Pancreas (tissue), 10 donors: ENCODE measurements around the gene PIK3C2B. TPM values are rescaled to one million over a fixed set of nuclear protein-coding genes. Genes with fewer than 3 reads are reported as not detected.

ENCODE experiments used
- ATAC-seq, 4 donors: fragments of 200-7000 bp; cut with Tn5 transposase; one replicate each; pipeline versions ENCODE4 v1.8.0 to v1.9.1; 2020; ENCODE audit warnings: mild to moderate bottlenecking in 4 of 4, moderate library complexity in 4 of 4
- DNase-seq, 6 donors: peaks; one replicate each; pipeline ENCODE4 v3.0.0-alpha.2; 2020
- FAIRE-seq: peaks from 2 replicates; lab custom pipeline; 2012; peaks lifted over from hg19 to GRCh38; lab: Jason Lieb, UNC
- H3K27ac ChIP-seq, 4 donors: fragments of 200-600 bp; sonication (generic); 1 replicate in 3 of 4; 2 replicates in 1 of 4; pipeline versions ENCODE4 v1.5.0 to v1.8.0; 2020
- H3K27me3 ChIP-seq, 4 donors: fragments of 200-600 bp; one replicate each; pipeline ENCODE4 v1.8.0; 2021
- H3K36me3 ChIP-seq, 3 donors: fragments of 200-600 bp; sonication (generic) in 1 of 3; one replicate each; pipeline versions ENCODE4 v1.5.0 to v1.8.0; 2020 to 2021
- H3K4me1 ChIP-seq, 3 donors: fragments of 200-600 bp; one replicate each; pipeline ENCODE4 v1.8.0; 2021
- H3K4me3 ChIP-seq, 4 donors: fragments of 200-600 bp; sonication (generic) in 2 of 4; one replicate each; pipeline versions ENCODE4 v1.5.0 to v1.8.0; 2020 to 2021
- H3K9me3 ChIP-seq, 4 donors: fragments of 200-600 bp; one replicate each; pipeline ENCODE4 v1.8.0; 2021
- WGBS, 2 donors: extraction: QIAGEN DNeasy Blood & Tissue Kit; methylation state at CpG; one replicate each; pipeline ENCODE4 v1.1.7; 2013; 5-methylcytosine and 5-hydroxymethylcytosine counted together
- intact Hi-C, 3 donors: fragments of 100-400 bp; cut with DNase I; formaldehyde crosslinking; loops; one replicate each; pipeline versions ENCODE4 v1.11.1 to v1.14.2; 2022
- polyA plus RNA-seq, 2 donors: library from polyadenylated mRNA; stranded (reverse); fragments of 200-250 nt; gene quantifications; one replicate each; pipeline ENCODE4 v1.2.3, GENCODE V29; 2013
- total RNA-seq, 6 donors: library from RNA; stranded (reverse); fragmentation: NEBNext Ultra II Directional in 4 of 6; extraction: Animal tissue kit (Norgen Biotek cat#: 25700) in 4 of 6; gene quantifications; one replicate each; pipeline versions ENCODE4 v1.2.1 to v1.2.4, GENCODE V29; 2021 to 2023
- TF ChIP-seq, protein P1 (sequence below), 4 donors: fragments of 200-600 bp; sonication (generic) in 3 of 4; IDR thresholded peaks; one replicate each; pipeline versions ENCODE4 v1.5.0 to v1.8.0; 2021; ENCODE audit warnings: antibody characterized with exemption in 4 of 4
- donor health status: healthy with polysubstance abuse.
- donor health status: DM: no; HTN: no; CAD: no; lungs with moderate emphysema.
- donor health status: DM: no; HTN: no; CAD: no.
- donor health status: control.
- donor health status: control.
- donor health status: Bipolar disorder and iron deficiency.
- donor health status: DM: yes; HTN: yes; CAD: no.
- donor health status: DM: no; HTN: no; CAD: no.
- donor health status: DM: no; HTN: no; CAD: no.
- donor health status: DM: yes; HTN: yes; CAD: no.

The PIK3C2B gene
- total and polyA plus RNA-seq, 8 donors: 5.4 to 17.5 (median 9.7) TPM

DNA sequence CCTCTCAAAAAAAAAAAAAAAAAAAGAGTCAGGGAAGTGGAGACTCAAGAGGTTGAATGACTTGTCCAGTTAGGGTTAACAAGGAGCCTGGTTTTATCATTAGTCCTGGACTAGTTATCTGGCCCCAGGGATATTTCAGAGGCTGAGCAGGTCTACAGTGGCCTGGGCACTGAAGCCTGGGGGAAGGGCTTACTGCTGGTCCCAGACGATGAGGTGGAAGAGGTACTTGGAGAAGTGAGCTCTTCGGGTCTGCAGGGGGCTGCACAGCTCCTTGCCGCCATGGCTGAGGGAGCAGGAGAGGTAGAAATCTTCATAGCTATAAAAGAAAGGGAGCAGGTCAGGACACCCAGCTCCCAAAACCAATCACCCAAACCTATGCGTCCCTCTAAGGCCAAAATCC lies 40.1 kb downstream of the PIK3C2B start:
- H3K36me3 ChIP-seq: peaks cover 0 to 5% (median 5%) of the 10 kb centered on the region in 3 donors
- ATAC-seq (no peak), FAIRE-seq (no peak), DNase-seq (no peak)
- no peak overlapping the region for H3K27ac ChIP-seq
- no peaks in the 10 kb centered on the region for H3K4me1 ChIP-seq
- no peak overlapping the region for H3K4me3 ChIP-seq
- H3K27me3 ChIP-seq: no peaks in the 10 kb centered on the region
- intact Hi-C loops: loop anchor here in 1 of 3 donors (5.0 kb wide), 1 partner anchor 43 kb away; no protein-coding TSS in a partner anchor
- TF ChIP-seq, protein P1, sequence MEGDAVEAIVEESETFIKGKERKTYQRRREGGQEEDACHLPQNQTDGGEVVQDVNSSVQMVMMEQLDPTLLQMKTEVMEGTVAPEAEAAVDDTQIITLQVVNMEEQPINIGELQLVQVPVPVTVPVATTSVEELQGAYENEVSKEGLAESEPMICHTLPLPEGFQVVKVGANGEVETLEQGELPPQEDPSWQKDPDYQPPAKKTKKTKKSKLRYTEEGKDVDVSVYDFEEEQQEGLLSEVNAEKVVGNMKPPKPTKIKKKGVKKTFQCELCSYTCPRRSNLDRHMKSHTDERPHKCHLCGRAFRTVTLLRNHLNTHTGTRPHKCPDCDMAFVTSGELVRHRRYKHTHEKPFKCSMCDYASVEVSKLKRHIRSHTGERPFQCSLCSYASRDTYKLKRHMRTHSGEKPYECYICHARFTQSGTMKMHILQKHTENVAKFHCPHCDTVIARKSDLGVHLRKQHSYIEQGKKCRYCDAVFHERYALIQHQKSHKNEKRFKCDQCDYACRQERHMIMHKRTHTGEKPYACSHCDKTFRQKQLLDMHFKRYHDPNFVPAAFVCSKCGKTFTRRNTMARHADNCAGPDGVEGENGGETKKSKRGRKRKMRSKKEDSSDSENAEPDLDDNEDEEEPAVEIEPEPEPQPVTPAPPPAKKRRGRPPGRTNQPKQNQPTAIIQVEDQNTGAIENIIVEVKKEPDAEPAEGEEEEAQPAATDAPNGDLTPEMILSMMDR (IDR thresholded peaks at IDR 0.05): no peak
- WGBS, 2 donors: 93% methylated on average over 4 of the region's 4 CpGs
- H3K9me3 ChIP-seq: no peaks in the 10 kb centered on the region

DNA sequence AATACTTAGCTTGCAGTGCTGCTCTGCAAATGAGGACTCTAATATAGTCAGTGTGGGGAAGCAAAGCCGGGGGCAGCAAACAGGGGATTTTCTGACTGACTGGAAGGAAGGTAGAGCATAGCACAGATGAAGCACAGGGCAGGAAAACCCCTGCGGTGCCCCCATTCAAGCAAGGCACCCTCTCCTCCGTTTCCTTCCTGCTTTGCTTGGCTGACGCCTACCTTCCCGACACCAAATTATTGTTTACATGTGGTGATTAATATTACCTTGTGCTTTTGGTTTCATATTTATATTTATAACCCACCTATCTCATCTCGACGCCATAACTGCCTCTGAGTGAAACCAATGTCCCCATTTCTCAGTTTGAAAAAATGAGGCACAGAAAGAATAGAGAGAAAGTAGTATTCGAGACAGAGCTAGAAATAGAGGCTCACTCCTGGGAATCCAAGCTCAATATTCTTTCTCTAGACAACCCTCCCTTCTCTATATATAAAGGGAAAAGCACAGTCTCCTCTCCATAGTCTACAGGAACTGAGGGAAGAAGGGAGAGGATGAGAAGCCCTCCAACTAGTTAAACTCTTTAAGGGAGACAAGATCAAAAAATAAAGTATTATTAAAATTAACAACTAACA lies 41.3 kb downstream of the PIK3C2B start:
- WGBS, 2 donors: 86% methylated on average over 8 of the region's 8 CpGs
- Histone ChIP-seq H3K9me3 (no peaks in the 10 kb centered on the region), H3K27ac (no peak overlapping the region), H3K36me3 (peaks cover 0 to 5% (median 0%) of the 10 kb centered on the region in 3 donors), H3K4me1 (no peaks in the 10 kb centered on the region), H3K4me3 (no peak overlapping the region), H3K27me3 (no peaks in the 10 kb centered on the region)
- intact Hi-C loops: loop anchor here in 1 of 3 donors (5.0 kb wide), 1 partner anchor 44 kb away; no protein-coding TSS in a partner anchor
- TF ChIP-seq, protein P1 (IDR thresholded peaks at IDR 0.05): no peak
- no peak for FAIRE-seq
- no peak for DNase-seq
- ATAC-seq: peak in 1 of 4 donors; percentile 17

DNA sequence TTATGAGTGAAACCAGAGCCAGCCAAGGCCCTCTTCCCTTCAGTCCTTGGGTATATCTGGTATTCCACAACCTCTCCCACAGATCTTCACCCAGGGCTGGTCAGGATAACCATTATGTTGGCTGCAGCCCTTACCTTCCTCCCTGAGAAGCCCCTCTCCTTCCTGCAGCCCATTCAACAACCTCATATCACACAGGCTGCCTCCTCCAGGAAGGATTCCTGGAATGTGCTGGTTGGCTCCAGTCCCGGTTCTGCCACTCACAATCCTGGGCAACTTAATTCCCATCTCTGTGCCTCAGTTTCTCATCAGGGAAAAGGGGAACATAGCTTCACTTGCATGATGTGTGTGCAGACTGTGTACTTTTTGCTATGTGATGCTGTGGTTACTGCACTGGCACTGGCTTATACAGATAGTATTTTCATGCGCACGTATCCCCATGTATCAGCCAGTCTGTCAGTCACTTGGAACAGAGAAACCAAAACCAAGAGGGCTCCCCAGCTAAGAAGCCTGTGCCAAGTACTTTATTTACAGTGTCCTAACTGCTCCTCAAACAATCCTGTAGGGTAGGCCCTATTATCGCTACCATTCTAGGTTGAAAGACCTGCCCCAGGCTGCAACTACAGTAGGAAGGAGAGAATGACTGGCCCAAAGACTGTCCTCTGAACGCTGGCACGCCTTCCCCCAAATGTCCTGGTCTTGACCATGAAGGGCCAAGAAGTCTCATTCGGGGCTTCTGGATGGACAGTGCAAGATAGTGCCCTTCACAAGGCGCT lies 43.1 kb downstream of the PIK3C2B start:
- Histone ChIP-seq H3K36me3 (peaks cover 0 to 5% (median 0%) of the 10 kb centered on the region in 3 donors), H3K27ac (peak overlapping the region in 2 of 4 donors; percentile 30 to 50), H3K4me3 (no peak overlapping the region), H3K4me1 (no peaks in the 10 kb centered on the region), H3K9me3 (no peaks in the 10 kb centered on the region), H3K27me3 (no peaks in the 10 kb centered on the region)
- ATAC-seq: no peak
- no peak for DNase-seq
- FAIRE-seq: no peak
- intact Hi-C loops: loop anchor here in 1 of 3 donors (5.0 kb wide), 1 partner anchor 46 kb away; no protein-coding TSS in a partner anchor
- WGBS, 2 donors: 78% methylated on average over 8 of the region's 8 CpGs
- TF ChIP-seq, protein P1 (IDR thresholded peaks at IDR 0.05): no peak

DNA sequence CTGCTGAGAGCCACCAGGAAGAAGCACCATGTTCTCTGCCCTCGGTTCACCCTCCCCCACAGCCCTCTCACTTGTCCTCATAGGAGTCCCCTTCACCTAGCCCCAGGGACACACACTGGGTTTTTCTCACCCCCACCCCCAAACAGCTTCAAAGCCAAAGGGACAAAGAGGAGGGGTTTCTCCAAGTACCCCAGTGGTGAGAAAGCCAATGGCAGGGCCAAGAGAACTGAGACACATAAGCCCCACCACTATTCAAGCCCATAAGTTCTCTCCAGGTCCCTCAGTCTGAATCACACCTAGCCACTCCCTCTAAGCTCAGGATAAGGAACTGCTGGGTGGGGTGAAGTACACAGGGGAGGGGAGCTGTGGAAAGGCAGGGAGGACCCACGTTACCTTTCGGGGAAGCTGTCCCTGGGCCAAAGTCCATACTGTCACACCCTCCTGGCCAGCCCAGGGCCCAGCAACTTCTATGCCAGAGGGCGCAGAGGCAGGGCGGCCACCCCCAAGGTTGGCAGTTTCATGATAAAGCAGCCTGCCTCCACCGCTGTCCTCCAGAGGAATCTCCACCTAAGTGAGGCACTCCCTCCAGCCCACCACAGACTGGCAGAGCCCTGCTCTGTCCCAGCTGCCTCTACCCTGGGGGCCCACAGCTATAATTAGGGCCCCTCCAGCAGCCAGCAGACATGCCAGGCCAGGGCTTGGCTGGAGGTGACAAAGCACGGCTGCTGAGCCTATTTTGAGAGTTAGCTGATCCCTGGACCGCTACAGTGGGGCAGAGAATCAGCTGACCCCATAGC lies 43.9 kb downstream of the PIK3C2B start:
- no peaks in the 10 kb centered on the region for H3K9me3 ChIP-seq
- ATAC-seq: peak; percentile 47 to 76 (median 68)
- DNase-seq: peak in 3 of 6 donors; percentile 28 to 45 (median 38)
- intact Hi-C loops: loop anchor here in 1 of 3 donors (5.0 kb wide), 1 partner anchor 47 kb away; no protein-coding TSS in a partner anchor
- FAIRE-seq: no peak
- no peak overlapping the region for H3K4me3 ChIP-seq
- H3K36me3 ChIP-seq: peaks cover 0 to 5% (median under 1%) of the 10 kb centered on the region in 3 donors
- H3K4me1 ChIP-seq: no peaks in the 10 kb centered on the region
- peak overlapping the region in 2 of 4 donors; percentile 30 to 50 for H3K27ac ChIP-seq
- H3K27me3 ChIP-seq: no peaks in the 10 kb centered on the region
- 46 to 54% methylated on average over 8 of the region's 8 CpGs for WGBS, 2 donors
- TF ChIP-seq, protein P1 (IDR thresholded peaks at IDR 0.05): no peak
